ENCODE results near the gene PLTP. TPM values are rescaled to one million over a fixed set of nuclear protein-coding genes. Genes with fewer than 3 reads are reported as not detected.

PLTP gene
- total and polyA plus RNA-seq, 2 donors (not counting 3 experiments of a cell fraction or from before 2014, with no cell fraction given) = 62.1 to 118 TPM

DNA sequence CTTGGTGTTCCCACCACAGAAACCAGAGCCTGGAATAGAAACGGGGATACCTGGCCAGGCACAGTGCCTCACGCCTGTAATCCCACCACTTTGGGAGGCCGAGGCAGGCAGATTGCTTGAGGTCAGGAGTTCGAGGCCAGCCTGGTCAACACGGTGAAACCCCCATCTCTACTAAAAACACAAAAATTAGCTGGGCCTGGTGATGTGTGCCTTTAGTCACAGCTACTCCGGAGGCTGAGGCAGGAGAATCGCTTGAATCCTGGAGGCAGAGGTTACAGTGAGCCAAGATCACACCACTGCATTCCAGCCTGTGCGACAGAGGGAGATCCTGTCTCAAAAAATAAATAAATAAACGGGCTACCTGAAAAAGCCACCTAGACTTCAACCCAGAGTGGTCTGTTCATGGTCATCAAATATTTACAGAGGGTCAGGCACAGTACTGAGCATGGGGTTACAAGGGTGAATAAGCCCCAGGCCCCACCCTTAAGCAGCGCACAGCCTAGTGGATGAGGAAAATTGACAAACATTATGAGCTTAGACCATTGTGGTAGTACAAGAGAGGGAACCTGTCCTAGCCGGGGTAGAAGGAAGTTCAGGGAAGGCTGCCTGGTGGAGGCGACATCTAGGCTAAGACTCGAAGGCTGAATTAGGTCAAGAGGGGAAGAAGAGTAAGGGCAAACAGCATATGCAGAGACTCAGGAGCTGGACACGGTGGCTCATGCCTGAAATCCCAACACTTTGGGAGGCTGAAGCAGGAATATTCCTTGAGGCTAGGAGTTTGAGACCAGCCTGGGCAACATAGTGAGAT is 15.3 kb upstream of the PLTP start:
- H3K9me3 ChIP-seq (replicated peaks; ENCODE audit: control insufficient read depth, insufficient read depth, low read length) = no peaks in the 10 kb centered on the region
- CTCF ChIA-PET = interaction anchor here (1.1 to 1.8 kb wide), 3 partner anchors 9 to 128 kb away, joined by 3 to 6 read pairs (median 3); no protein-coding TSS in a partner anchor
- H3K27ac ChIP-seq (ENCODE audit: insufficient read depth, low read depth, low read length) = no peak overlapping the region
- no peaks in the 10 kb centered on the region for H3K27me3 ChIP-seq (ENCODE audit: control insufficient read depth in 2 of 2, insufficient read depth in 2 of 2, low read length in 2 of 2)
- POLR2A ChIA-PET = no interaction called here
- H3K9ac ChIP-seq (replicated peaks; ENCODE audit: extremely low read depth, insufficient read depth, low read length) = no peak overlapping the region
- no peak overlapping the region for H2AFZ ChIP-seq (ENCODE audit: low read depth, low read length)
- peaks cover 6% of the 10 kb centered on the region for H3K4me1 ChIP-seq (ENCODE audit: control insufficient read depth, extremely low read depth, insufficient read depth, low read length)
- BruUV-seq (replicated peaks) = no TSS peak
- TF ChIP-seq POLR2A (IDR thresholded peaks at IDR 0.05; ENCODE audit: low read depth, low read length) (no peak), GATA2 (IDR thresholded peaks at IDR 0.05; ENCODE audit: insufficient read depth, insufficient read length, low read depth, low read length) (no peak), MYC (IDR thresholded peaks at IDR 0.05; ENCODE audit: low read depth, low read length) (no peak), EZH2 (IDR thresholded peaks at IDR 0.05; ENCODE audit: borderline replicate concordance, low read depth, low read length, severe bottlenecking) (no peak), JUN (IDR thresholded peaks at IDR 0.05; ENCODE audit: borderline replicate concordance, insufficient read depth, insufficient read length, low read depth) (no peak), FOS (IDR thresholded peaks at IDR 0.05; ENCODE audit: borderline replicate concordance, insufficient read depth, low read length) (no peak), POLR2AphosphoS5 (IDR thresholded peaks at IDR 0.05; ENCODE audit: insufficient read depth, low read depth, low read length) (no peak)
- TF ChIP-seq, protein P1, sequence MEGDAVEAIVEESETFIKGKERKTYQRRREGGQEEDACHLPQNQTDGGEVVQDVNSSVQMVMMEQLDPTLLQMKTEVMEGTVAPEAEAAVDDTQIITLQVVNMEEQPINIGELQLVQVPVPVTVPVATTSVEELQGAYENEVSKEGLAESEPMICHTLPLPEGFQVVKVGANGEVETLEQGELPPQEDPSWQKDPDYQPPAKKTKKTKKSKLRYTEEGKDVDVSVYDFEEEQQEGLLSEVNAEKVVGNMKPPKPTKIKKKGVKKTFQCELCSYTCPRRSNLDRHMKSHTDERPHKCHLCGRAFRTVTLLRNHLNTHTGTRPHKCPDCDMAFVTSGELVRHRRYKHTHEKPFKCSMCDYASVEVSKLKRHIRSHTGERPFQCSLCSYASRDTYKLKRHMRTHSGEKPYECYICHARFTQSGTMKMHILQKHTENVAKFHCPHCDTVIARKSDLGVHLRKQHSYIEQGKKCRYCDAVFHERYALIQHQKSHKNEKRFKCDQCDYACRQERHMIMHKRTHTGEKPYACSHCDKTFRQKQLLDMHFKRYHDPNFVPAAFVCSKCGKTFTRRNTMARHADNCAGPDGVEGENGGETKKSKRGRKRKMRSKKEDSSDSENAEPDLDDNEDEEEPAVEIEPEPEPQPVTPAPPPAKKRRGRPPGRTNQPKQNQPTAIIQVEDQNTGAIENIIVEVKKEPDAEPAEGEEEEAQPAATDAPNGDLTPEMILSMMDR (IDR thresholded peaks at IDR 0.05; ENCODE audit: extremely low read depth in 1 of 2, insufficient read depth in 1 of 2, low read depth in 1 of 2, low read length in 2 of 2) = no peak
- TF ChIP-seq, protein P2, sequence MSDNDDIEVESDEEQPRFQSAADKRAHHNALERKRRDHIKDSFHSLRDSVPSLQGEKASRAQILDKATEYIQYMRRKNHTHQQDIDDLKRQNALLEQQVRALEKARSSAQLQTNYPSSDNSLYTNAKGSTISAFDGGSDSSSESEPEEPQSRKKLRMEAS (IDR thresholded peaks at IDR 0.05; ENCODE audit: insufficient read depth, insufficient read length) = no peak
- no peaks in the 10 kb centered on the region for H3K36me3 ChIP-seq (ENCODE audit: control insufficient read depth in 2 of 2, extremely low read depth in 1 of 2, insufficient read depth in 2 of 2, low read length in 2 of 2)
- no peak overlapping the region for H3K4me3 ChIP-seq (replicated peaks in 1 of 3; ENCODE audit: insufficient read depth in 1 of 3, low read depth in 1 of 3, low read length in 3 of 3)
- dilution Hi-C loops (cut with MboI; ENCODE audit: extremely low pct_ligation_motif_present, low sequenced_read_pairs) (no loop called here), intact Hi-C loops (cut with micrococcal nuclease) (no loop called here)
- no peak overlapping the region for H3K4me2 ChIP-seq (ENCODE audit: insufficient read depth, low read length)
- DNase-seq (ENCODE audit: low read depth, low spot score) = no peak
- H3K9me1 ChIP-seq (replicated peaks; ENCODE audit: control insufficient read depth, extremely low read depth, insufficient read depth, low read length) = no peaks in the 10 kb centered on the region
- no peak for FAIRE-seq
- no peaks in the 10 kb centered on the region for H4K20me1 ChIP-seq (replicated peaks; ENCODE audit: control insufficient read depth, extremely low read depth, insufficient read depth, low read length)
- H3K79me2 ChIP-seq (ENCODE audit: control insufficient read depth, insufficient read depth, low read length) = no peaks in the 10 kb centered on the region
